ENCODE measurements around the gene MPC2.
"Not testable (repeated sequence)": the region's sequence is repeated elsewhere in the genome, so short reads cannot be mapped to it uniquely, and the experiment has no call there.

The MPC2 gene

DNA sequence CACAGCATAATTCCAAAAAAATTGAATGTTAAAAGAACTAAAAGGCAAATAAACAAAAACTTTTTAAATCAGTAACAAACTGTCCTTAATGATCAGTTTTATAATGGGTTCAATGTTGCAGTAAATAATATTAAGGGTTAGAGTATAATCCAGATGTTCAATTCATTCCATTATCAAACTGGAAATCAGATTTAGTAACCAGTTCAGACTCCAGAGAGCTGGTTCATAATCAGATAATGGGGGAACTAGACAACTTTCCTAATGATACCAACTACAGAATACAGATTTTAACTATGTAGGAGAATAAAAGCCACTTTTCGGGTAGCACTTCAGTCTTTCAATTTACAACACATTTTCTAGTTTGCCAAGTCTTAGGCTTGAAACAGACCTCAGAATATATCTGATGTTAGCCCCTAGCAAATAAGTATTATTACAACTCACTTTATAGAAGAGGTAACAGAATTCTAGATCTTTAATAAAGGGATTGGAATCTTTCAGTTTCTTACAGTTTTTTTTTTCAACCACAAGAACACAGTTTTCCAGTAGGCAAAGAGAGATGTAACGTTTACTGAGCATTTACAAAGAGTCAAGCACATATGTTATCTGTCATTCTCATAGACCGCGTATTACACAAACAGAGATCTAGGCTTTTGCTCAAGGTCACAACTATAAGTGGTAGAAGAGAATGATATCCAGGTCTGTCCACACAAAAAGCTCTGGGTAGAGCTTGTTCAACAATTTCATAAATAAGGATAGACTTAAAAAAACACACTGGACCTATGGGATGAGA, 2.3 kb downstream of the MPC2 start:
- no peak for DNase-seq (ENCODE audit: low read depth, low spot score)

DNA sequence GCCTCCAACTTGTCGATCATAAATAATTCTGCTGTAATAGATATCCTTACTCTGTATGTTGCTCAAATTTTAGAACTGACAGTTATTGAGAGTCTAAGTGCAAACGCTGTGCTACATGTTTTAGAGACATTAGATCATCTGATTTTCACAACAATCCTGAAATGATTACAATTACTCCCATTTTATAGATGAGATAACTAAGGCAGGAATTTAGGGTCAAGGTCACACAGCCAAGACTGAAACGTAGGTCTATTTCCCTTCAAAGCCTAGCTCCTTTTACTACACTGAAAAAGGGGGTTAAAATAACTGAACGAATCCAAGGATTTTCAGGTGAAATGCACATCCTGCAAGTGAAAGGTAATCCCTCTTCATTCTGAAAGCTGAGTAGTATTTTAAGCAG, 3.1 kb downstream of the MPC2 start:
- DNase-seq (ENCODE audit: low read depth, low spot score) = no peak

DNA sequence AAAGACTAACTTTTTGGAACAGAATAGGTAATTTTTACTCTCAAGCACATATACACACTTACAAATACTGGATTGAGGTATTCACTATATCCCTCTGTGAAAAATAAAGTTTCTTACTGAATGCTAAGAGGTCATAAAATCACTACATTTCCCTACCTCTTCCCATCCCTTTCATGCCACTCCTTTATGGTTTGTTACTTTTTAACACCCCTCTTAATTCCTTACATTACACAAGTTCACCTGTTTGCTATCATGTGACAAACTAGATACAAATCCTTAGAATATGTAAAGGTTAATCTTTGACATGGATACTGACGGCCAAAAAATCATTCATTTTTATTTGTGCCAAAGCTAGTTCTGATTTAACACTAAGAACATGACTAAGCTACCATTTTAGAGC, 7.1 kb downstream of the MPC2 start:
- no peak for DNase-seq (ENCODE audit: low read depth, low spot score)

DNA sequence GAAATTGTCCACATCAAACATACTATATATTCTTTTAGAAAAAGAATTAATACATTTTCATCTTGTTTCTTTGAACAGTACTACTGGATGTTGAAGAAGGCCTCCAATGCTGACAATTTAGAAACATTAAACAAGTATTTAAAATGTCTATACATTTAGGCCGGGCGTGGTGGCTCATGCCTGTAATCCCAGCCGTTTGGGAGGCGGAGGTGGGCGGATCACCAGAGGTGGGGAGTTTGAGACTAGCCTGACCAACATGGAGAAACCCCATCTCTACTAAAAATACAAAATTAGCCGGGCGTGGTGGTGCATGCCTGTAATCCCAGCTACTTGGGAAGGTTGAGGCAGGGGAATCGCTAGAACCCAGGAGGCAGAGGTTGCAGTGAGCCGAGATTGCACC, 8.0 kb downstream of the MPC2 start:
- DNase-seq (ENCODE audit: low read depth, low spot score) = not testable (repeated sequence)

DNA sequence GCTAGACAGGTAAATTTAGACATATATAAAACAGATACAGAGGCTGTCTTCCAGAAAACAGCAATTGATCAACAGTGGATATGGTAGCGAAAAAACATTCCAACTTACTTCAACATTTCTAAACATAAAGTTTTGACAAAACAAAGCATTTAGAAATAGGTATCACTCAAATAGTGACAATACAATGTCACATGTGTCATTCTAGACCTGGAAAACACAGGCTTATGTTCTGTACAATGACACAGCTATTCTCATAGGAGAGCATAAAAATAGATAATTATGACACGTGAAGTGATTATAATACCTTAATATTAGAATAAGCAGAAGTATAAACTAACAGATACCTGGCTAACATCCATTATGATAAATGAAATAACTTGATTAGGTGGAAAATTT, 8.4 kb downstream of the MPC2 start:
- DNase-seq (ENCODE audit: low read depth, low spot score) = no peak

DNA sequence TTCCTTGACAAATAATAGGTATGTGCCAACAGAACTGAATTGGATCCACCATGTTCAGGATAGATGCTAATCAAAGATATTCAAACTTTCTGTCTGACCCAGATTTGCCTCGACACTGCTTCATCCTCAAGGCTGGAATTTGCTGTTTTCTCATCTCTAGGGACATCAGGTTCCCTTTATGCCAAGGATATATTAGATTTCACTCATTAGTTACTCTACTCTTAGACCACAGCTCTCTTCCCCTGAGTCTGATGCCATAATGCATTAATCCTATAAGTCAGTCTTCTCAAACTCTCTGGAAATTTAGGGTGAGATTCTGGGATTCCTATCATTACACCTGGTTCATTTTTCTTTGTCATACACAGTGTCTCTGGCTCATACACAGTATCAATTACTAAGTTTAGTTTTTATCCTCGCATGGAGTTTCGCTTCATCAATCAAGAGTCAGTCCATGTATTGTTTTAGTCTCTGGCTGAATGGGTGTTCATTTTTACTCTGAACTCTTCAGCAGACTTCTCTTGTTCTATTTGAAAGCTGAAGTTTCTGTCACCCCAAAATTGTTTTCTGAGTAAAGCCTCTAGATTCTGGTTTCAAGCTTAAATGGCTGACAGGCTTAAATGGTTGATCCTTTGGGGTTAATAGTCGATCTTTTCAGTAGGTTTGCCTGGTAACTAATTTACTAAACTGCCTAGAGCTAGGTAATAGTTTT, 9.7 kb downstream of the MPC2 start:
- DNase-seq (ENCODE audit: low read depth, low spot score) = no peak

DNA sequence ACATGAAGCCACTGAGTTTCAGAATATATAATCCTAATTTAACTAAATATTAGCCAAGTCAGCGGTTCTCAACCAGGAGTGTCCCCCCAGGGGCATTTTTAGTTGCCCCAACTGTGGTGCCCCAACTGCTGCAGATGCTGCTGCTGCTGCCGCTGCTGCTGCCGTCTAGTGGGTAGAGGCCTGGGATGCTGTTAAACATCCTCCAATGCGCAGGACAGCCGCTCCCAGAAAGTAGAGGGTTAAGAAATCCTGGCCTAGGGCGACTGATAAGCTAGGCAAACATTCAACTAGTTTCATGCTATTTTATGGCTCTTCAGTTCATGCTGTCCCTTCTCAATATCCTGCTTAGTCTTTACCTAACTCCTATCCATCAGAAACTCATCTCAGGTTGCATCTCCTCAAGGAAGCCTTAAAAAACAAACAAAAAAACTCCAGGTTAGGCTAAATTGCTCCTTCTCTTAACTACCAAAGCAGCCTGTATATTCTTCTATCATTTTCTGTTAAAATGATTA, 10.3 kb downstream of the MPC2 start:
- no peak for DNase-seq (ENCODE audit: low read depth, low spot score)

DNA sequence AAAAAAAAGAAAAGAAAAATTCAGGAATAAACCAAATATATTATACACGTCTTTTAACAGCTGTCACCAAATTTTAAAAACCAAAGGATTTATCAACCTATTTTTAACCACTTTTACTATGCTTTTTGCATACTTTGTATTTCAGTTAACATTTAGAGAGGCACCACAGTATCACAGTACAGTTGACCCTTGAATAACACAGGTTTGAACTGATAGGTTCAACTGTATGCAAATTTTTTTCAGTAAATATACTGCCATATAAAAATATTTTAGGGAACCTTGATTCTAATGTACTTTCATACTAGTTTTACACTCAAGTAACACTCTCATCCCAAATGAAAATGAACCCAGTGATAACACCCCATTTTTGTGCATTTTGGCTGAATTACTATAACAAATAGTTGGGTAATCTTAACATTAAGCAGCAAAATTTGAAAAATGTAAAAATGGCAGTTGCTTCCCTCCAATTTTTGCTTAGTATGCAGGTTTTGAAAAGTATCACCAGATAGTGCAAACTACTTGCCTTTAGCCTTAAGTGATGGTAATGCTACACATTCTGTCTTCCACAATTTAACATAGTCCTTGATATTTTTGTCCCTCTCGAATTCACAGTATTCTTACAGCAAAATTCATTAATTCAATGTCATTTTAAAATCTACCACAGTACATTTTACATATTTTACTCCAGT, 12.2 kb downstream of the MPC2 start:
- DNase-seq (ENCODE audit: low read depth, low spot score) = no peak

DNA sequence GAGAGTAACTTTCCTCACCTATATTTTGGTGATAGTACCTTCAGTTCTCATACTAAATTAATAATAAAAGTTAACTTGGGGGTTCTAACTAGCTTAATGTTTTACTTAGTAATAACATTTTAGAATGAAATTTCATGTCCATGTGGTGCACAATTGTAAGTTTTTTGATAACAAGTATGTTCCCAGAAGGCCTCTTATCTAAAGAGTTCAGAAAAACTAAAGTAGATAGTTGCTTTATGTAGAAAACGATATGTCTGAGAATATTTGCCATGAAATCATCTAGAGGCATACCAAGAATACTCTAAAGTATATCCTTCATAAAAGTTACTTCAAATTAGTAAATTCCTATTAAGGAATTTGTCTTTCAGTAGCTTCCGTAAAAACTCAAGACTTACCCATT, 12.8 kb downstream of the MPC2 start:
- no peak for DNase-seq (ENCODE audit: low read depth, low spot score)

DNA sequence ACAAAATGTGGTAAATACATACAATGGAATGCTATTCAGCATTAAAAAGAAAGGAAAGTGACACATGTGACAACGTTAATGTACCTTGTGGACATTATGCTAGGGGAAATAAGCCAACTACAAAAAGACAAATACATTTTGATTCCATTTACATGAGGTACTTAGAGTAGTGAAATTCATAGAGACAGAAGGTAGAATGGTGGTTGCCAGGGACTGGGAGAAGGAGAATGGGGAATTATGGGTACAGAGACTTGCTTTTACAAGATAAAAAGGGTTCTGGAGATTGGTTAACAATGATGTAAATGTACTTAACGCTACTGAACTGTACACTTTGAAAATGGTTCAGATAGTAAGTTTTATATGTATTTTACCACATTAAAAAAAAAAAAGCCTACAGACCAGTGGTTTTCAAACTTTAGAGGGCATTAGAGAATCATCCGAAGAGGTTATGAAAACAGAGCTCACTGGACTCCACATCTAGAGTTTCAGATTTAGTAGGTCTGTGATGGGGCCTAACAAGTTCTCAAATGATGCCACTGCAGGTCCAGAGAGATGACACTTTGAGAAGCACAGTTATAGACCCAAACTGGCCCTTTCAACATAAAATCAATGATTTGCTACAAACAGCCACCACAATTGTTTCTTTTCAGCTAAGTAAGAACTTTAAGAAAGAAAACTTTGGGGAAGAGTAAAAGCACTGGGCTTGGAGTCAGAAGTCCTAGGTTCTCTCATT, 13.4 kb downstream of the MPC2 start:
- DNase-seq (ENCODE audit: low read depth, low spot score) = no peak

DNA sequence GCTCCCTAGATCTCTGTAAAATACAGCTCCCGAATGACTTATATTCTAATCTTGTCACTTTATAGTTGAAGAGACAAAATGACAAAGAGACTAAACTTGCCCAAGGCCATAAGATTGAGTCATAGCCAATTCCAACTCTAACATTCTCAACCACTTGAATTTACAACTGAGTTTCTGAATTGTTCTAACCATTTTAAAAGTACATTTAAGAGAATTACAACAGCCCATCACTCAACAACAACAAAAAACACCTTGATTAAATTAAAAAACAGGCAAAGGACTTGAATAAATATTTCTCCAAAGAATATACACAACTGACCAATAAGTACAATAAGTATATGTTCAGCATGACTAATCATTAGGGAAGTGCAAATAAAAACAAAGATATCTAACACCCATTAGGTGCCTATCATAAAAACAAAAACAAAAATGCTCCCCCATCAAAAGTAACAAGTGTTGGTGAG, 14.2 kb downstream of the MPC2 start:
- DNase-seq (ENCODE audit: low read depth, low spot score) = no peak

DNA sequence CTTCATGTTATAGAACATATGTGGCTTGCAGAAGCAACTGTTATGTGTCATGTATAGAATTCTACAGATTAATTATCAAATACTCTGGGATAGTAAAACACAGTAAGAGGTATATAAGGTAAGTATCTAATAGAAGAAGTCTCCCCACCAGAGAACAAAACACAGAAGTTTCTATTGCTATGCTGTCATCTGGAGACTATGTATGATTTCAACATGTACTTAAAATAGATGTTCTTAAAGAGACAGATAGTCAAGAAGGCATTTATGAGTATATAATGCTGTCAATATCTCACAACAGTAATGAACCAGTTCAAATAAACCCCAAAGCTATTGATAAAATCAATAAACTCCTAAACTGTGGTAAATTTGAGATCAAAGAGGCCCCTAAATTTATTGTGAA, 14.8 kb downstream of the MPC2 start:
- DNase-seq (ENCODE audit: low read depth, low spot score) = no peak

DNA sequence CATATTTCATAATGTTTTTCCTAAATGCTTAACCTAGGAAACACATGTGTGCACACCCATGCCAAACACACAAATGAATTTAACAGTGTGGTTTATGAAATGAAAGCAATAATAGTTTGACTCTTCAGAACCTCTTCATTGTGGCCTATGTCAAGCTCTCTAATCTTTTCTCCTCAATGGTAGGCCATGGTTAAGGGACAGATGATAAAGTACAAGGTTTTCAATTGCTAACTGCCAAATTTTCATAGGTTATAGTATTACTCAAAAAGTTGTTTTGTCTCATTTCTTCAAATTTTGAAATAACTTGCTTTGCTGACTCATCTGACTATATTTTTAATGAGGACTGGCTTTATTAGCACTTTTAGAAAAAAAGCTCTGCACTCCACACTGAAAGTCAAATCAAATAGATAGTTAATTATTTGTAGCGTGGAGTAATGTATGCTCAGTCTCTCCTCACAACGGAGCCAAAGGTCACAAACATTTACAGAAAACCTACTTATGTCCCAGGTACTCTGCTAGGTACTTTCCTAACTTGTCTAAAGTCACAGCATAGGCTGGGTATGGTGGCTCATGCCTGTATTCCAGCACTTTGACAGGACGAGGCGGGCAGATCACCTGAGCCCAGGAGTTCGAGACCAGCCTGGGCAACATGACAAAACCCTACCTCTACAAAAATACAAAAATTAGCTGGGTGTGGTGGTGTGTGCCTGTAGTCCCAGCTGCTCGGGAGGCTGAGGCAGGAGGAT, 19.9 kb downstream of the MPC2 start:
- no peak for DNase-seq (ENCODE audit: low read depth, low spot score)

DNA sequence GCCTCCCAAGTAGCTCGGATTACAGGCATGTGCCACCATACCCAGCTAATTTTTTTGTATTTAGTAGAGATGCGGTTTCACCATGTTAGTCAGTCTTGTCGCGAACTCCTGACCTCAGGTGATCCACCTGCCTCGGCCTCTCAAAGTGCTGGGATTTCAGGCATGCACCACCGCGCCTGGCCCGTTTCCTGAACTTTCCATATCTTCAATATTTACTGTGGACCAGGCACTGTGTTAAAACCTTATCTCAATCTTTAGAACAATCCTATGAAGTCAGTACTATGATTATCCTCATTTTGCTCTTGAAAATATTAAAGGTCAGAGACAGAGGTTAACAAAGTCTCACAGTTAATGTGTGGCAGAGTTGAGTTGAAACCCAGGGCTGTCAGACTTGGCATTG, 21.3 kb downstream of the MPC2 start:
- no peak for DNase-seq (ENCODE audit: low read depth, low spot score)

DNA sequence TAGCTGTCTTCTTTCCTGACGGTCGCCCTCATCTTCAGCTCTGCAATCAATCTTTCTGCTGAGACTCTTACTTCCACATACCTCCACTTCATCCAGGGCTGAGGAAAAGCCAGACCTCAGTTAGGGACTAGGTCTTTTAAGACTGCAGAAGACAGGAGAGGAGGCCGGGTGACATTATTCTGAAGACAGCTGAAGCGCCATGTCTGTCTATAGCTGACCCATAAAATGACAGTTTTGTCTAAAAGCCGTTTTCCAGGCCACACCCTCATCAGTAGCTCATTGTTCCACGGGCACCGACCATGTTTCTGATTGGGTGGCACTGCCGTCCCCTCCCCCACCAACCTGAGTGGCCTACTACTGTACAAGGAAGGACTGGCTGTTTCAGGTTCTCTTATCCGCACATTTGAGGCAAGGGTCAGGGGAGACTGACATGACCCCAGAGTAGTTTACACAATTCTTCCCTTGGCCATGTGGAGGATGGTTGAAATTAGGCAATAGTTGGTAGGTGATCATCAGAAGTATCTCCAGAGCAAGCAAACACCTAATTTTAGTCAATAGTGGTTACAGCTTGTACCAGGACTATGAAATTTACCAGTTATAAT, 22.9 kb downstream of the MPC2 start, which contains the start of gene ADCY10:
TSS of gene ADCY10 (minus strand) at position 240 of the 602 bp plus-strand sequence. CDS start 8,994 bp downstream, outside the sequence.
- DNase-seq (ENCODE audit: low read depth, low spot score) = no peak

DNA sequence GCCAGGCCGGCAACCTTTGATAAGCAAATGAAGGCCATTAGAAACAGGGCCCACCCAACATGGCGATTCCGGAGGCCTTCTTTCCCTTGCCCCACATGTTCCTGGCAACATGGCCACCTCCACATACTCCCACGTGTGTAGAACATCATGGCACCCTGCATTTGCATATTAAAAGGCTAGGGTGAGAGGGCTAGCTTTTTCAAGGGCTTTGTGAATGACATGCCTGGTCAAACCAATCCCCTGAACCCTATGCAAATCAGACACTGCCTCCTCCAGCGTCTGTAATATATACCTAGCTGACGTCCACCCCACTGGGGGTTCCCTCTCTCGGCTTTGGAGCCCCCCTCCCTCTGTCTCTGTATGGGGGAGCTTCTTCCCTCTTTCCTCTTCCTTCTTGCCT, 24.6 kb downstream of the MPC2 start:
- DNase-seq (ENCODE audit: low read depth, low spot score) = no peak

DNA sequence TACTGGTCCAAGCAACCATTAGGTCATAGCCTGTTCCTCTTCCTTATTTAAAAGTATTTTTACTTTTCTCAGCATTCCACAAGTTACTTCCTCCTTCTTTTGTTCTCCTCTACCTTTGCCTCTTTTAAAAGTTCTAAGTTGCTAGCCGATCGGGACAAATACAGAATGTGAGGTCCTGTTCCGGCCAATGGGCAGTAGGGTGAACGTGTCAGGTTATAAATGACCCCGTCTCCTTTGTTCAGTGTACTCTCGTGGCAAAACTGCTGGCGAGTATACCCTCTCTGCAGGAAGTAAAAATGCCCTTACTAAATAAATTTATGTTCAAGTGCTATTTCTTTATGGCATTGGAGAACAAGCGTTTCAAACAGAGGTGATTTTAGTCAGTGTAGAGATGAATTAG, 25.5 kb downstream of the MPC2 start:
- no peak for DNase-seq (ENCODE audit: low read depth, low spot score)

DNA sequence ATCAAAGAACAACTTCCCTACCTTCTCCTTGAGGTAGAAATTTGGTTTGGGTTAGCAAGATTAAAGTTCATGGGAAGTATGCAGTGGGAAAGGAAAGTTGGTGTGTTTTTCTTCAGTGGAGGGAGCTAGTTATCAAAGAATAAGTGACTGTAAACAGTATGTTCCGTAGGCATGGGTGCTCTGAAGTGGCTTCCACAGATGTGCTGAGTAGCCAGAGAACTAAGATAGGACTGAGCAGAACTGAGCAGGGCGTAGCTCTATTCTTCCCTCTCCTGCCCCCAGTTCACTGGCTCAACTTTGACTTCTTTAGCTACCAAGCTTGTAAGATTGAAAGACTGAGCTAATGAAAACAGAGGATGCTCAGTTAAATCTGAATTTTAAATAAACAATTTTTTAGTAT, 26.3 kb downstream of the MPC2 start:
- no peak for DNase-seq (ENCODE audit: low read depth, low spot score)

DNA sequence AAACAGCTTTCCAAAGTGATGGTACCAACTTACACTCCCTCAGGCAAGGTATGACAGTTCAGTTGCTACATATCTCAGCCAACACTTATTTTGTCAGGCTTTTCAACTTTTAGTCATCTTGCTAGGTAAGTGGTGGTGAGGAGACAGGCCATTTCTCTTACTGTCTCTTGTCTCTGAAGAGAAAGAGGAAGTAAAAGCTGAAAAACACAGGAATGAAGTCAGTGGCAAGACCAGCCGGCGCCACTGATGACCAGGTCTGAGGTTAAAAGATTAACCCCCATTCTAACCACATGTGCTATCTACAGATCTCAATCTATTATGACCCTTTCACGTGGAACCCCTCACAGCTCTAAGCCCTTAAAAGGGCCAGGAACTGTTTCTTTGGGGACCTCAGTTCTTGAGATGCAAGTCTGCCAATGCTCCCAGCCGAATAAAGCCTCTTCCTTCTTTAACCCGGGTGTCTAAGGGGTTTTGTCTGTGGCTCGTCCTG, 27.1 kb downstream of the MPC2 start:
- no peak for DNase-seq (ENCODE audit: low read depth, low spot score)

DNA sequence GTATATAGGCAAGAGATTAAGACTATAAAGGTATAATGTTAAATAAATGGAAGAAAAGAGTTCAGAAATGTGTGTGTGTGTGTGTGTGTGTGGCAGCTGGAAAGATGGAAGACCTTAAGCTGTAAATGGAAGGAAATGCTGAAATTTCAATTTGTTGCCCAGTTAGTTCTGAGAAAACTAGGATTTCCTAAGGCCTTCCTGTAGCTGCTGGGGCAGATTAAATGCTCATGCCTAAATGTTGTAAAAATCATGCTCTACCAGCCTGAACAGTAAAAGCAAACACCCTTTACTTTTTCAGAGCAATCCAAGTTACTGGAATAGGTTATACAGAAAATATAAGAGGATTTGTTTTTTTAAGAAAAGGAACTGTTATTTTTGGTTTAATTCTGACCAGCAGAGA, 31.2 kb downstream of the MPC2 start:
- no peak for DNase-seq (ENCODE audit: low read depth, low spot score)
